Hepatocyte (in vitro differentiated cells): ENCODE results near the gene EPHA1. TPM values are rescaled to one million over a fixed set of nuclear protein-coding genes. Genes with fewer than 3 reads are reported as not detected.
"Not testable (repeated sequence)": the region's sequence is repeated elsewhere in the genome, so short reads cannot be mapped to it uniquely, and the experiment has no call there.

Experiments used
- DNase-seq: peaks from one replicate; pipeline ENCODE4 v3.0.0-alpha.2; 2016; ENCODE audit warnings: low spot score
- H2AFZ ChIP-seq: fragments of 200-600 bp; sonication (generic); 2 replicates; pipeline ENCODE4 v1.6.0; 2016; ENCODE audit warnings: antibody characterized with exemption, mild to moderate bottlenecking
- H3K27ac ChIP-seq: fragments of 200-600 bp; sonication (generic); 2 replicates; pipeline ENCODE4 v1.5.1; 2016; ENCODE audit warnings: mild to moderate bottlenecking
- H3K27me3 ChIP-seq: fragments of 200-600 bp; sonication (generic); 2 replicates; pipeline ENCODE4 v1.6.1; 2016
- H3K36me3 ChIP-seq: fragments of 200-600 bp; sonication (generic); replicated peaks from 2 replicates; pipeline ENCODE4 v1.5.1; 2016; ENCODE audit warnings: low read depth; ENCODE audit not compliant: insufficient read depth
- H3K4me1 ChIP-seq: fragments of 200-600 bp; sonication (generic); 2 replicates; pipeline ENCODE4 v1.5.1; 2016; ENCODE audit warnings: mild to moderate bottlenecking, moderate library complexity; ENCODE audit not compliant: insufficient read depth
- H3K4me2 ChIP-seq: fragments of 200-600 bp; sonication (generic); 2 replicates; pipeline ENCODE4 v1.6.0; 2016
- H3K4me3 ChIP-seq: fragments of 200-600 bp; sonication (generic); 2 replicates; pipeline ENCODE4 v1.5.1; 2016; ENCODE audit warnings: mild to moderate bottlenecking
- H3K79me2 ChIP-seq: fragments of 200-600 bp; sonication (generic); 2 replicates; pipeline ENCODE4 v1.6.0; 2017; ENCODE audit warnings: mild to moderate bottlenecking
- H3K9me2 ChIP-seq: fragments of 200-600 bp; sonication (generic); replicated peaks from 2 replicates; pipeline ENCODE4 v1.6.0; 2017; ENCODE audit warnings: mild to moderate bottlenecking; ENCODE audit not compliant: insufficient read depth
- H3K9me3 ChIP-seq: fragments of 200-600 bp; sonication (generic); 2 replicates; pipeline ENCODE4 v1.5.1; 2016; ENCODE audit warnings: low read depth, mild to moderate bottlenecking
- H4K20me1 ChIP-seq: fragments of 200-600 bp; sonication (generic); 2 replicates; pipeline ENCODE4 v1.6.0; 2016; ENCODE audit warnings: mild to moderate bottlenecking; ENCODE audit not compliant: insufficient read depth, poor library complexity, severe bottlenecking
- EZH2 ChIP-seq: fragments of 200-600 bp; sonication (generic); IDR thresholded peaks from 2 replicates; pipeline ENCODE4 v1.6.1; 2016; ENCODE audit warnings: antibody characterized with exemption, mild to moderate bottlenecking, borderline replicate concordance
- EZH2phosphoT487 ChIP-seq: fragments of 200-600 bp; sonication (generic); IDR thresholded peaks from one replicate; pipeline ENCODE4 v1.6.1; 2018; ENCODE audit warnings: antibody characterized with exemption, mild to moderate bottlenecking, low read depth, moderate library complexity; ENCODE audit not compliant: unreplicated experiment, severe bottlenecking
- WGBS: methylation state at CpG from one replicate; pipeline ENCODE4 v1.1.6; 2016; ENCODE audit warnings: low lambda C conversion rate; ENCODE audit errors: missing lambda C conversion rate; 5-methylcytosine and 5-hydroxymethylcytosine counted together
- polyA plus RNA-seq: library from polyadenylated mRNA; unstranded; fragments of >200 nt; fragmentation: Nextera tagmentation; extraction: Ambion mirVana; gene quantifications from 2 replicates; pipeline ENCODE4 v1.2.1, GENCODE V29; 2016
- total RNA-seq: library from RNA; depleted of rRNA; stranded (reverse); fragments of >200 nt; gene quantifications from 2 replicates; pipeline ENCODE4 v1.2.3, GENCODE V29; 2014
- TF ChIP-seq, protein P1 (sequence below): fragments of 200-600 bp; sonication (generic); IDR thresholded peaks from 2 replicates; pipeline ENCODE4 v1.5.1; 2016; ENCODE audit warnings: antibody characterized with exemption, mild to moderate bottlenecking; ENCODE audit not compliant: poor library complexity

Gene EPHA1
- total and polyA plus RNA-seq, 2 experiments from 2014 or later, result 34.2 to 42.9 TPM

DNA sequence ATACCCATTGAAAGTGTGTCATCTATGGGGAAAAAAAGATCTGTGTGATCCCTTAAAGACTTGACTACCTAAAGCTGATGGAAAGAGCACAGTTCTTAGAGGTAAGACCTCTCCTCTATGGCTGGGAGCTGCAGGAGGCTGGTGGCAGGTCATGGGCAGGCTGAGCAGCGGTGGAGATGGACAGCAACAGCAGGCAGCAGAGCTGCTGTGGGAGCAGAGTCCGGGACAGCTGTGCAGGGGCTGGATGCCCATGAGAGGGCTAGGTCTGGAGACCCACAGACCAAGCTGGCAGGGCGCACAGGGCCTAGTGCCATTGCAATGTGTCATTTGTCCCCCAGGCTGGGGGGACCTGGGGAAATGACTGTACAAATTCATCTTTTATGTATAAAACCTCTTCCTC lies 13.4 kb upstream of the EPHA1 start:
- H4K20me1 ChIP-seq, result no peaks in the 10 kb centered on the region
- TF ChIP-seq, protein P1, sequence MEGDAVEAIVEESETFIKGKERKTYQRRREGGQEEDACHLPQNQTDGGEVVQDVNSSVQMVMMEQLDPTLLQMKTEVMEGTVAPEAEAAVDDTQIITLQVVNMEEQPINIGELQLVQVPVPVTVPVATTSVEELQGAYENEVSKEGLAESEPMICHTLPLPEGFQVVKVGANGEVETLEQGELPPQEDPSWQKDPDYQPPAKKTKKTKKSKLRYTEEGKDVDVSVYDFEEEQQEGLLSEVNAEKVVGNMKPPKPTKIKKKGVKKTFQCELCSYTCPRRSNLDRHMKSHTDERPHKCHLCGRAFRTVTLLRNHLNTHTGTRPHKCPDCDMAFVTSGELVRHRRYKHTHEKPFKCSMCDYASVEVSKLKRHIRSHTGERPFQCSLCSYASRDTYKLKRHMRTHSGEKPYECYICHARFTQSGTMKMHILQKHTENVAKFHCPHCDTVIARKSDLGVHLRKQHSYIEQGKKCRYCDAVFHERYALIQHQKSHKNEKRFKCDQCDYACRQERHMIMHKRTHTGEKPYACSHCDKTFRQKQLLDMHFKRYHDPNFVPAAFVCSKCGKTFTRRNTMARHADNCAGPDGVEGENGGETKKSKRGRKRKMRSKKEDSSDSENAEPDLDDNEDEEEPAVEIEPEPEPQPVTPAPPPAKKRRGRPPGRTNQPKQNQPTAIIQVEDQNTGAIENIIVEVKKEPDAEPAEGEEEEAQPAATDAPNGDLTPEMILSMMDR, result no peak
- TF ChIP-seq EZH2phosphoT487, result no peak
- no peak for TF ChIP-seq EZH2
- 94% methylated on average over 3 of the region's 3 CpGs for WGBS
- no peaks in the 10 kb centered on the region for H3K9me2 ChIP-seq
- H2AFZ ChIP-seq, result no peak overlapping the region
- H3K9me3 ChIP-seq, result no peaks in the 10 kb centered on the region
- no peaks in the 10 kb centered on the region for H3K4me1 ChIP-seq
- no peaks in the 10 kb centered on the region for H3K27me3 ChIP-seq
- H3K79me2 ChIP-seq, result no peaks in the 10 kb centered on the region
- H3K36me3 ChIP-seq, result no peaks in the 10 kb centered on the region
- H3K4me2 ChIP-seq, result no peak overlapping the region
- DNase-seq, result no peak
- no peak overlapping the region for H3K4me3 ChIP-seq
- no peak overlapping the region for H3K27ac ChIP-seq

GRCh38 chr7:143420624-143421023 lies 12.0 kb upstream of the EPHA1 start:
- H3K9me2 ChIP-seq, H3K4me1 ChIP-seq, H3K36me3 ChIP-seq, H3K4me3 ChIP-seq, H3K79me2 ChIP-seq, H3K9me3 ChIP-seq, DNase-seq, H4K20me1 ChIP-seq, H3K4me2 ChIP-seq, H2AFZ ChIP-seq, H3K27ac ChIP-seq, H3K27me3 ChIP-seq: not testable (repeated sequence)
- WGBS, result 65% methylated on average over 3 of the region's 3 CpGs

GRCh38 chr7:143419880-143420279 lies 11.2 kb upstream of the EPHA1 start:
- H3K4me2 ChIP-seq, result no peak overlapping the region
- TF ChIP-seq EZH2 (no peak), EZH2phosphoT487 (no peak)
- TF ChIP-seq, protein P1, result no peak
- no peak overlapping the region for H3K4me3 ChIP-seq
- H3K27me3 ChIP-seq, result no peaks in the 10 kb centered on the region
- DNase-seq, result peak; percentile 60
- H3K27ac ChIP-seq, result no peak overlapping the region
- H4K20me1 ChIP-seq, result no peaks in the 10 kb centered on the region
- H3K9me2 ChIP-seq, result no peaks in the 10 kb centered on the region
- H3K4me1 ChIP-seq, result no peaks in the 10 kb centered on the region
- no peaks in the 10 kb centered on the region for H3K36me3 ChIP-seq
- H3K9me3 ChIP-seq, result no peaks in the 10 kb centered on the region
- no peaks in the 10 kb centered on the region for H3K79me2 ChIP-seq
- WGBS, result 58% methylated on average over 4 of the region's 4 CpGs
- H2AFZ ChIP-seq, result no peak overlapping the region

DNA sequence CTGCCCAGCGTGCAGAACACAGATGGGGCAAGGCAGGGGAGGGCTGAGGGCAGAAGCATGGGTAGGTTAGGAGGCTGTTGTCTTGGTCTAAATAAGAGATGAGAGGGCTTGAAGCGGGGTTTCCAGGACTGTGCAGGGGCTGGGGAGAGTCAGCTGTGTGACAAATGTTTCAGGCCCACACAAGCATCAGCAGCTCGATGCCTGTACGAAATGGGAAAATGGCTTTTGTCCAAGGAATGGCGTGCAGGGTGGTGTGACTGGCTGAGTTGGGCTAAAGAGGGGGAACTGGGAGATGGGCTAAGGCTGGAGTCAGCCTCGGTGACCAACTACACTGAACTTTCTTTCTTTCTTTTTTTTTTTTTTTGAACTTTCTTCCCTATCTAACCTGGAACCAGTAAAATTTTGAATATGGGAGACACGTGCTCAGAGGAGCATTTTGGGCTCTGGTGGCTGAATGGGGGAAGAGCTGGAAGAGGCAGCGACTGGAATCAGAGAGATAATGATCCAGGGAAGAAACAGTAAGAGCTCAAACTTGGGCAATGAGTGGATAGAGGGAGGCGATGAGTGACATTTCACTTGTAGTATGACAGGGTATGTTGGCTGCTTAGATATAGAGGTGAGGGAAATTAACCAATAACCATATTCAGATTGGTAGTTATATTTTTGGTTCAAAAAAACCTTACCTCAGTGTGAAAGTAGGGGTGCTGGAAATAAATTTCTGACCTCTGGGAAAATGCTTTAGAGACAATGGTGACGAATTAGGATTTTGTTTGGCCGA lies 10.2 kb upstream of the EPHA1 start:
- Histone ChIP-seq H3K27ac (no peak overlapping the region), H3K4me2 (no peak overlapping the region), H3K79me2 (no peaks in the 10 kb centered on the region), H2AFZ (no peak overlapping the region), H3K36me3 (no peaks in the 10 kb centered on the region), H3K9me2 (no peaks in the 10 kb centered on the region), H4K20me1 (no peaks in the 10 kb centered on the region), H3K9me3 (no peaks in the 10 kb centered on the region), H3K4me1 (no peaks in the 10 kb centered on the region), H3K27me3 (no peaks in the 10 kb centered on the region), H3K4me3 (no peak overlapping the region)
- DNase-seq, result no peak
- WGBS, result 89% methylated on average over 11 of the region's 11 CpGs
- TF ChIP-seq EZH2phosphoT487 (no peak), EZH2 (no peak)
- TF ChIP-seq, protein P1, result no peak
